ENCODE data around the gene PGLYRP1.

Gene PGLYRP1

GRCh38 chr19:46000491-46001246 is 22.2 kb downstream of the PGLYRP1 start:
- TF ChIP-seq CEBPB (IDR thresholded peaks at IDR 0.05) (no peak), CREB1 (IDR thresholded peaks at IDR 0.05; ENCODE audit: low read depth) (no peak), EGR1 (IDR thresholded peaks at IDR 0.05) (0 out of 2 replicates have a peak, but pooled peaks have one; percentile 28)

GRCh38 chr19:45999653-46000121 is 23.2 kb downstream of the PGLYRP1 start:
- TF ChIP-seq EP300 (IDR thresholded peaks at IDR 0.05; ENCODE audit: borderline replicate concordance) (no peak), USF1 (IDR thresholded peaks at IDR 0.05) (no peak), FOXM1 (IDR thresholded peaks at IDR 0.05; ENCODE audit: borderline replicate concordance, low read depth) (no peak), CEBPB (IDR thresholded peaks at IDR 0.05) (no peak), NFIC (IDR thresholded peaks at IDR 0.05) (no peak), ZBTB7A (IDR thresholded peaks at IDR 0.05; ENCODE audit: low read depth) (no peak), RAD21 (IDR thresholded peaks at IDR 0.05; ENCODE audit: low read depth) (no peak)

GRCh38 chr19:45998834-45999233 is 24.0 kb downstream of the PGLYRP1 start:
- TF ChIP-seq TAF1 (IDR thresholded peaks at IDR 0.05; ENCODE audit: low read depth): no peak
- no peak for TF ChIP-seq REST (IDR thresholded peaks at IDR 0.05; ENCODE audit: low read depth)
- no peak for TF ChIP-seq TEAD4 (IDR thresholded peaks at IDR 0.05)
- no peak for TF ChIP-seq MAX (IDR thresholded peaks at IDR 0.05)
- TF ChIP-seq USF1 (IDR thresholded peaks at IDR 0.05): no peak
- no peak for TF ChIP-seq TCF12 (IDR thresholded peaks at IDR 0.05; ENCODE audit: low read depth)
- TF ChIP-seq NFIC (IDR thresholded peaks at IDR 0.05): no peak
- TF ChIP-seq ZBTB7A (IDR thresholded peaks at IDR 0.05; ENCODE audit: low read depth): no peak
- no peak for TF ChIP-seq FOXM1 (IDR thresholded peaks at IDR 0.05; ENCODE audit: borderline replicate concordance, low read depth)
- TF ChIP-seq RAD21 (IDR thresholded peaks at IDR 0.05; ENCODE audit: low read depth): no peak
- TF ChIP-seq YY1 (IDR thresholded peaks at IDR 0.05; ENCODE audit: low read depth): no peak
- no peak for TF ChIP-seq CREB1 (IDR thresholded peaks at IDR 0.05; ENCODE audit: low read depth)

- no peak for TF ChIP-seq NFIC (IDR thresholded peaks at IDR 0.05)
- TF ChIP-seq EP300 (IDR thresholded peaks at IDR 0.05; ENCODE audit: borderline replicate concordance): no peak
These were observed 25.9 kb downstream of the PGLYRP1 start for GRCh38 chr19:45996933-45997332.

GRCh38 chr19:45995715-45996385 is 27.0 kb downstream of the PGLYRP1 start:
- TF ChIP-seq FOXM1 (IDR thresholded peaks at IDR 0.05; ENCODE audit: borderline replicate concordance, low read depth) (no peak), ZBTB7A (IDR thresholded peaks at IDR 0.05; ENCODE audit: low read depth) (0 out of 2 replicates have a peak, but pooled peaks have one; percentile 6)

- TF ChIP-seq MAX (IDR thresholded peaks at IDR 0.05) (peak; percentile 67), CREB1 (IDR thresholded peaks at IDR 0.05; ENCODE audit: low read depth) (peak; percentile 81), CEBPB (IDR thresholded peaks at IDR 0.05) (no peak), EGR1 (IDR thresholded peaks at IDR 0.05) (no peak), ZBTB7A (IDR thresholded peaks at IDR 0.05; ENCODE audit: low read depth) (peak; percentile 58; the same call in 1 of the 2 replicates), REST (IDR thresholded peaks at IDR 0.05; ENCODE audit: low read depth) (no peak), FOXM1 (IDR thresholded peaks at IDR 0.05; ENCODE audit: borderline replicate concordance, low read depth) (no peak), EP300 (IDR thresholded peaks at IDR 0.05; ENCODE audit: borderline replicate concordance) (no peak), TAF1 (IDR thresholded peaks at IDR 0.05; ENCODE audit: low read depth) (peak; percentile 82), YY1 (IDR thresholded peaks at IDR 0.05; ENCODE audit: low read depth) (peak; percentile 21; the same call in 1 of the 2 replicates), USF1 (IDR thresholded peaks at IDR 0.05) (peak; percentile 86)
These were observed 27.7 kb downstream of the PGLYRP1 start, which contains the start of gene CCDC61 for GRCh38 chr19:45994998-45995714. CCDC61 (plus strand) TSS chr19:45995467; CDS start chr19:46003019, 7,552 bp downstream.

Measured in Ishikawa (cell line).